B cell (primary cell): ENCODE measurements around the gene EXOC7. TPM values are rescaled to one million over a fixed set of nuclear protein-coding genes. Genes with fewer than 3 reads are reported as not detected.

Source experiments
- ATAC-seq: fragments of 200-7000 bp; cut with Tn5 transposase; one replicate; pipeline ENCODE4 v1.10.0; 2021; ENCODE audit warnings: low read depth, mild to moderate bottlenecking, moderate number of reproducible peaks, moderate library complexity
- CTCF ChIA-PET: fragments of 350-600 bp; sonication (Branson Sonifier 250); formaldehyde crosslinking; loops from one replicate; lab custom pipeline; 2021; ENCODE audit warnings: antibody characterized with exemption, inconsistent platforms; lab: Charles Lee
- POLR2A ChIA-PET: fragments of 350-600 bp; sonication (Branson Sonifier 250); formaldehyde crosslinking; loops from one replicate; lab custom pipeline; 2021; ENCODE audit warnings: antibody characterized with exemption; lab: Charles Lee
- DNase-seq: peaks from one replicate; pipeline ENCODE4 v3.0.0; 2013
- H2AFZ ChIP-seq: 2 replicates; pipeline ENCODE4 v1.6.1; 2012; ENCODE audit warnings: mild to moderate bottlenecking, low read depth, low read length; ENCODE audit not compliant: insufficient read depth, poor library complexity, severe bottlenecking
- H3K27ac ChIP-seq, 2 donors: 1 replicate in 1 of 2; 2 replicates in 1 of 2; pipeline ENCODE4 v1.5.1; 2012 to 2013; ENCODE audit warnings: low read length in 2 of 2, mild to moderate bottlenecking in 2 of 2, moderate library complexity in 1 of 2
- H3K27me3 ChIP-seq, 4 experiments: fragments of 200-600 bp in 1 of 4; sonication (generic) in 1 of 4; replicated peaks in 1 of 4; 1 replicate in 2 of 4; 2 replicates in 2 of 4; pipeline versions ENCODE4 v1.6.1 to v1.7.0; 2013 to 2016; ENCODE audit warnings: low read length in 3 of 4, mild to moderate bottlenecking in 2 of 4, mixed read lengths in 1 of 4, moderate library complexity in 1 of 4; ENCODE audit not compliant: insufficient read depth in 4 of 4, control insufficient read depth in 3 of 4; ENCODE audit errors: control extremely low read depth in 1 of 4
- H3K36me3 ChIP-seq, 2 experiments: replicated peaks in 1 of 2; 1 replicate in 1 of 2; 2 replicates in 1 of 2; pipeline versions ENCODE4 v1.6.1 to v1.7.1; 2013; ENCODE audit warnings: low read length in 1 of 2; ENCODE audit not compliant: insufficient read depth in 2 of 2, control insufficient read depth in 1 of 2; ENCODE audit errors: control extremely low read depth in 1 of 2, extremely low read depth in 1 of 2
- H3K4me1 ChIP-seq, 2 donors: fragments of 200-600 bp in 1 of 2; sonication (generic) in 1 of 2; 1 replicate in 1 of 2; 2 replicates in 1 of 2; pipeline versions ENCODE4 v1.5.1 to v1.6.1; 2013 to 2017; ENCODE audit warnings: low read length in 2 of 2; ENCODE audit not compliant: control insufficient read depth in 2 of 2, insufficient read depth in 2 of 2
- H3K4me2 ChIP-seq: replicated peaks from 2 replicates; pipeline ENCODE3; 2012; ENCODE audit warnings: mild to moderate bottlenecking, low read depth, low read length; ENCODE audit not compliant: poor library complexity, severe bottlenecking
- H3K4me3 ChIP-seq, 5 experiments: fragments of 200-600 bp in 1 of 5; sonication (generic) in 1 of 5; 1 replicate in 3 of 5; 2 replicates in 2 of 5; pipeline versions ENCODE4 v1.5.1 to v1.7.0; 2011 to 2016; ENCODE audit warnings: low read length in 4 of 5, mild to moderate bottlenecking in 4 of 5, low read depth in 2 of 5, control low read depth in 1 of 5, moderate library complexity in 1 of 5; ENCODE audit not compliant: insufficient read depth in 1 of 5; ENCODE audit errors: control extremely low read depth in 1 of 5, extremely low read depth in 1 of 5
- H3K79me2 ChIP-seq: fragments of 200-600 bp; sonication (generic); one replicate; pipeline ENCODE4 v1.6.0; 2016; ENCODE audit warnings: low read length; ENCODE audit not compliant: control insufficient read depth, insufficient read depth
- H3K9ac ChIP-seq: fragments of 200-600 bp; sonication (generic); 2 replicates; pipeline ENCODE4 v1.6.1; 2017; ENCODE audit warnings: mild to moderate bottlenecking, low read length, moderate library complexity
- H3K9me3 ChIP-seq, 3 donors: one replicate each; pipeline versions ENCODE4 v1.6.1 to v1.7.1; 2013; ENCODE audit warnings: low read length in 2 of 3; ENCODE audit not compliant: control insufficient read depth in 2 of 3, insufficient read depth in 1 of 3; ENCODE audit errors: control extremely low read depth in 1 of 3
- H4K20me1 ChIP-seq: 2 replicates; pipeline ENCODE4 v1.6.0; 2012; ENCODE audit warnings: mild to moderate bottlenecking, low read length; ENCODE audit not compliant: insufficient read depth, control insufficient read depth, poor library complexity, severe bottlenecking
- H3K27ac Mint-ChIP-seq: one replicate; pipeline ENCODE4 v1.8.0; 2021; ENCODE audit warnings: mixed read lengths
- H3K27me3 Mint-ChIP-seq: one replicate; pipeline ENCODE4 v1.8.0; 2021; ENCODE audit warnings: mixed read lengths
- H3K4me1 Mint-ChIP-seq: one replicate; pipeline ENCODE4 v1.8.0; 2021; ENCODE audit warnings: mixed read lengths
- H3K4me3 Mint-ChIP-seq: one replicate; pipeline ENCODE4 v1.8.0; 2021; ENCODE audit warnings: mixed read lengths
- H3K9me3 Mint-ChIP-seq: one replicate; pipeline ENCODE4 v1.8.0; 2022; ENCODE audit warnings: mixed read lengths; ENCODE audit not compliant: insufficient read depth
- CTCF ChIP-seq: fragments of 200-600 bp; IDR thresholded peaks from one replicate; pipeline ENCODE4 v1.8.0; 2022; ENCODE audit warnings: antibody characterized with exemption, mild to moderate bottlenecking
- EZH2 ChIP-seq: IDR thresholded peaks from 2 replicates; pipeline ENCODE4 v1.6.1; 2012; ENCODE audit warnings: borderline replicate concordance, low read depth, mild to moderate bottlenecking, moderate library complexity, low read length; ENCODE audit not compliant: insufficient read depth, poor library complexity, severe bottlenecking
- WGBS: methylation state at CpG from one replicate; pipeline ENCODE4 v1.1.5; 2013; ENCODE audit warnings: missing lambda C conversion rate; ENCODE audit not compliant: insufficient coverage; 5-methylcytosine and 5-hydroxymethylcytosine counted together
- intact Hi-C: fragments of 100-400 bp; cut with micrococcal nuclease; formaldehyde crosslinking; loops from one replicate; pipeline ENCODE4 v1.10.0; 2022
- polyA plus RNA-seq: library from polyadenylated mRNA; depleted of rRNA; stranded (reverse); fragments of >200 nt; gene quantifications from 2 replicates; pipeline ENCODE4 v1.2.3, GENCODE V29; 2012
- total RNA-seq, 2 donors: library from RNA; stranded (reverse); fragments of 120-200 nt in 1 of 2; gene quantifications; 1 replicate in 1 of 2; 2 replicates in 1 of 2; pipeline versions ENCODE4 v1.2.3 to v1.2.4, GENCODE V29; 2013 to 2022

EXOC7 gene
- total and polyA plus RNA-seq, 2 donors (not counting 1 experiment from before 2014, with no cell fraction given): 105 to 194 TPM

- Mint-ChIP-seq H3K27ac (no peak overlapping the region), H3K9me3 (no peaks in the 10 kb centered on the region), H3K4me3 (no peak overlapping the region), H3K27me3 (peaks cover 23% of the 10 kb centered on the region), H3K4me1 (peaks cover 36% of the 10 kb centered on the region)
- peak; percentile 12 for TF ChIP-seq CTCF
- no peak for TF ChIP-seq EZH2
- Histone ChIP-seq H3K9ac (no peak overlapping the region), H3K4me2 (peak overlapping the region; percentile 7), H3K9me3 (peaks cover 0 to 17% (median 0%) of the 10 kb centered on the region in 3 donors), H3K36me3 (peaks cover 0 to 22% of the 10 kb centered on the region in 2 experiments), H3K4me1 (peaks cover 40% of the 10 kb centered on the region in 2 donors), H3K27me3 (peaks cover 0 to 46% (median 38%) of the 10 kb centered on the region in 4 experiments), H3K27ac (no peak overlapping the region), H3K4me3 (no peak overlapping the region), H4K20me1 (no peaks in the 10 kb centered on the region), H3K79me2 (no peaks in the 10 kb centered on the region), H2AFZ (no peak overlapping the region)
- POLR2A ChIA-PET: interaction anchor here (0.6 kb wide), 1 partner anchor 88 kb away, joined by 5 read pairs; no protein-coding TSS in a partner anchor
- intact Hi-C loops: no loop called here
- WGBS: 20% methylated on average over 14 of the region's 23 CpGs
- ATAC-seq (peak; percentile 13), DNase-seq (peak; percentile 43)
- CTCF ChIA-PET: interaction anchor here (1.9 kb wide), 1 partner anchor 23 kb away, joined by 6 read pairs; the partner anchor contains the start of gene EXOC7
Observed at GRCh38 chr17:76079956-76080767, 23.4 kb downstream of the EXOC7 start.

GRCh38 chr17:76079535-76079955, 24.0 kb downstream of the EXOC7 start:
- Mint-ChIP-seq H3K4me1 (peaks cover 40% of the 10 kb centered on the region), H3K27ac (no peak overlapping the region), H3K9me3 (no peaks in the 10 kb centered on the region), H3K27me3 (peaks cover 28% of the 10 kb centered on the region), H3K4me3 (no peak overlapping the region)
- Histone ChIP-seq H3K27ac (no peak overlapping the region), H3K27me3 (peaks cover 0 to 53% (median 42%) of the 10 kb centered on the region in 4 experiments), H3K9ac (no peak overlapping the region), H4K20me1 (no peaks in the 10 kb centered on the region), H3K79me2 (no peaks in the 10 kb centered on the region), H3K4me3 (no peak overlapping the region), H3K36me3 (peaks cover 0 to 16% of the 10 kb centered on the region in 2 experiments), H3K9me3 (peaks cover 0 to 21% (median 0%) of the 10 kb centered on the region in 3 donors), H2AFZ (no peak overlapping the region), H3K4me2 (peak overlapping the region; percentile 7), H3K4me1 (peaks cover 46% of the 10 kb centered on the region in 2 donors)
- ChIA-PET CTCF (interaction anchor here (1.2 to 1.9 kb wide), 2 partner anchors 24 to 26 kb away, joined by 3 to 6 read pairs; partner anchors contain the start of gene EXOC7), POLR2A (no interaction called here)
- intact Hi-C loops: no loop called here
- ATAC-seq (no peak), DNase-seq (no peak)
- WGBS: 47% methylated on average over 9 of the region's 9 CpGs
- TF ChIP-seq CTCF (no peak), EZH2 (no peak)
